B cell (primary cell): ENCODE data around the gene RBP2. TPM values are rescaled to one million over a fixed set of nuclear protein-coding genes. Genes with fewer than 3 reads are reported as not detected.

Experiments used
- ATAC-seq: fragments of 200-7000 bp; cut with Tn5 transposase; one replicate; pipeline ENCODE4 v1.10.0; 2021; ENCODE audit warnings: low read depth, mild to moderate bottlenecking, moderate number of reproducible peaks, moderate library complexity
- CTCF ChIA-PET: fragments of 350-600 bp; sonication (Branson Sonifier 250); formaldehyde crosslinking; loops from one replicate; lab custom pipeline; 2021; ENCODE audit warnings: antibody characterized with exemption, inconsistent platforms; lab: Charles Lee
- POLR2A ChIA-PET: fragments of 350-600 bp; sonication (Branson Sonifier 250); formaldehyde crosslinking; loops from one replicate; lab custom pipeline; 2021; ENCODE audit warnings: antibody characterized with exemption; lab: Charles Lee
- DNase-seq: peaks from one replicate; pipeline ENCODE4 v3.0.0; 2013
- H2AFZ ChIP-seq: 2 replicates; pipeline ENCODE4 v1.6.1; 2012; ENCODE audit warnings: mild to moderate bottlenecking, low read depth, low read length; ENCODE audit not compliant: insufficient read depth, poor library complexity, severe bottlenecking
- H3K27ac ChIP-seq, 2 donors: 1 replicate in 1 of 2; 2 replicates in 1 of 2; pipeline ENCODE4 v1.5.1; 2012 to 2013; ENCODE audit warnings: low read length in 2 of 2, mild to moderate bottlenecking in 2 of 2, moderate library complexity in 1 of 2
- H3K27me3 ChIP-seq, 4 experiments: fragments of 200-600 bp in 1 of 4; sonication (generic) in 1 of 4; replicated peaks in 1 of 4; 1 replicate in 2 of 4; 2 replicates in 2 of 4; pipeline versions ENCODE4 v1.6.1 to v1.7.0; 2013 to 2016; ENCODE audit warnings: low read length in 3 of 4, mild to moderate bottlenecking in 2 of 4, mixed read lengths in 1 of 4, moderate library complexity in 1 of 4; ENCODE audit not compliant: insufficient read depth in 4 of 4, control insufficient read depth in 3 of 4; ENCODE audit errors: control extremely low read depth in 1 of 4
- H3K36me3 ChIP-seq, 2 experiments: replicated peaks in 1 of 2; 1 replicate in 1 of 2; 2 replicates in 1 of 2; pipeline versions ENCODE4 v1.6.1 to v1.7.1; 2013; ENCODE audit warnings: low read length in 1 of 2; ENCODE audit not compliant: insufficient read depth in 2 of 2, control insufficient read depth in 1 of 2; ENCODE audit errors: control extremely low read depth in 1 of 2, extremely low read depth in 1 of 2
- H3K4me1 ChIP-seq, 2 donors: fragments of 200-600 bp in 1 of 2; sonication (generic) in 1 of 2; 1 replicate in 1 of 2; 2 replicates in 1 of 2; pipeline versions ENCODE4 v1.5.1 to v1.6.1; 2013 to 2017; ENCODE audit warnings: low read length in 2 of 2; ENCODE audit not compliant: control insufficient read depth in 2 of 2, insufficient read depth in 2 of 2
- H3K4me2 ChIP-seq: replicated peaks from 2 replicates; pipeline ENCODE3; 2012; ENCODE audit warnings: mild to moderate bottlenecking, low read depth, low read length; ENCODE audit not compliant: poor library complexity, severe bottlenecking
- H3K4me3 ChIP-seq, 5 experiments: fragments of 200-600 bp in 1 of 5; sonication (generic) in 1 of 5; 1 replicate in 3 of 5; 2 replicates in 2 of 5; pipeline versions ENCODE4 v1.5.1 to v1.7.0; 2011 to 2016; ENCODE audit warnings: low read length in 4 of 5, mild to moderate bottlenecking in 4 of 5, low read depth in 2 of 5, control low read depth in 1 of 5, moderate library complexity in 1 of 5; ENCODE audit not compliant: insufficient read depth in 1 of 5; ENCODE audit errors: control extremely low read depth in 1 of 5, extremely low read depth in 1 of 5
- H3K79me2 ChIP-seq: fragments of 200-600 bp; sonication (generic); one replicate; pipeline ENCODE4 v1.6.0; 2016; ENCODE audit warnings: low read length; ENCODE audit not compliant: control insufficient read depth, insufficient read depth
- H3K9ac ChIP-seq: fragments of 200-600 bp; sonication (generic); 2 replicates; pipeline ENCODE4 v1.6.1; 2017; ENCODE audit warnings: mild to moderate bottlenecking, low read length, moderate library complexity
- H3K9me3 ChIP-seq, 3 donors: one replicate each; pipeline versions ENCODE4 v1.6.1 to v1.7.1; 2013; ENCODE audit warnings: low read length in 2 of 3; ENCODE audit not compliant: control insufficient read depth in 2 of 3, insufficient read depth in 1 of 3; ENCODE audit errors: control extremely low read depth in 1 of 3
- H4K20me1 ChIP-seq: 2 replicates; pipeline ENCODE4 v1.6.0; 2012; ENCODE audit warnings: mild to moderate bottlenecking, low read length; ENCODE audit not compliant: insufficient read depth, control insufficient read depth, poor library complexity, severe bottlenecking
- H3K27ac Mint-ChIP-seq: one replicate; pipeline ENCODE4 v1.8.0; 2021; ENCODE audit warnings: mixed read lengths
- H3K27me3 Mint-ChIP-seq: one replicate; pipeline ENCODE4 v1.8.0; 2021; ENCODE audit warnings: mixed read lengths
- H3K4me1 Mint-ChIP-seq: one replicate; pipeline ENCODE4 v1.8.0; 2021; ENCODE audit warnings: mixed read lengths
- H3K4me3 Mint-ChIP-seq: one replicate; pipeline ENCODE4 v1.8.0; 2021; ENCODE audit warnings: mixed read lengths
- H3K9me3 Mint-ChIP-seq: one replicate; pipeline ENCODE4 v1.8.0; 2022; ENCODE audit warnings: mixed read lengths; ENCODE audit not compliant: insufficient read depth
- CTCF ChIP-seq: fragments of 200-600 bp; IDR thresholded peaks from one replicate; pipeline ENCODE4 v1.8.0; 2022; ENCODE audit warnings: antibody characterized with exemption, mild to moderate bottlenecking
- EZH2 ChIP-seq: IDR thresholded peaks from 2 replicates; pipeline ENCODE4 v1.6.1; 2012; ENCODE audit warnings: borderline replicate concordance, low read depth, mild to moderate bottlenecking, moderate library complexity, low read length; ENCODE audit not compliant: insufficient read depth, poor library complexity, severe bottlenecking
- WGBS: methylation state at CpG from one replicate; pipeline ENCODE4 v1.1.5; 2013; ENCODE audit warnings: missing lambda C conversion rate; ENCODE audit not compliant: insufficient coverage; 5-methylcytosine and 5-hydroxymethylcytosine counted together
- intact Hi-C: fragments of 100-400 bp; cut with micrococcal nuclease; formaldehyde crosslinking; loops from one replicate; pipeline ENCODE4 v1.10.0; 2022
- polyA plus RNA-seq: library from polyadenylated mRNA; depleted of rRNA; stranded (reverse); fragments of >200 nt; gene quantifications from 2 replicates; pipeline ENCODE4 v1.2.3, GENCODE V29; 2012
- total RNA-seq, 2 donors: library from RNA; stranded (reverse); fragments of 120-200 nt in 1 of 2; gene quantifications; 1 replicate in 1 of 2; 2 replicates in 1 of 2; pipeline versions ENCODE4 v1.2.3 to v1.2.4, GENCODE V29; 2013 to 2022

Gene RBP2
- total and polyA plus RNA-seq, 2 donors (not counting 1 experiment from before 2014, with no cell fraction given) = not detected

- no peaks in the 10 kb centered on the region for H3K36me3 ChIP-seq
- Mint-ChIP-seq H3K27ac (no peak overlapping the region), H3K27me3 (no peaks in the 10 kb centered on the region), H3K9me3 (no peaks in the 10 kb centered on the region), H3K4me3 (no peak overlapping the region), H3K4me1 (no peaks in the 10 kb centered on the region)
- ChIA-PET CTCF (no interaction called here), POLR2A (no interaction called here)
- TF ChIP-seq EZH2 (no peak), CTCF (no peak)
- no peak overlapping the region for H3K4me2 ChIP-seq
- intact Hi-C loops = no loop called here
- WGBS = 94% methylated on average over 2 of the region's 2 CpGs
- no peaks in the 10 kb centered on the region for H4K20me1 ChIP-seq
- DNase-seq (no peak), ATAC-seq (no peak)
- H3K27me3 ChIP-seq = no peaks in the 10 kb centered on the region
- H3K27ac ChIP-seq = no peak overlapping the region
- H3K9ac ChIP-seq = no peak overlapping the region
- no peak overlapping the region for H3K4me3 ChIP-seq
- H2AFZ ChIP-seq = no peak overlapping the region
- H3K4me1 ChIP-seq = no peaks in the 10 kb centered on the region
- no peaks in the 10 kb centered on the region for H3K79me2 ChIP-seq
- no peaks in the 10 kb centered on the region for H3K9me3 ChIP-seq
Observed at GRCh38 chr3:139460529-139460928, 15.8 kb downstream of the RBP2 start.

GRCh38 chr3:139460076-139460475 is 16.2 kb downstream of the RBP2 start:
- no peaks in the 10 kb centered on the region for H3K9me3 Mint-ChIP-seq
- H3K4me1 ChIP-seq = no peaks in the 10 kb centered on the region
- no peak overlapping the region for H3K9ac ChIP-seq
- ChIA-PET CTCF (no interaction called here), POLR2A (no interaction called here)
- DNase-seq (no peak), ATAC-seq (no peak)
- no peak overlapping the region for H3K27ac Mint-ChIP-seq
- no peak overlapping the region for H3K4me2 ChIP-seq
- no peaks in the 10 kb centered on the region for H3K4me1 Mint-ChIP-seq
- no peaks in the 10 kb centered on the region for H3K9me3 ChIP-seq
- TF ChIP-seq EZH2 (no peak), CTCF (no peak)
- H2AFZ ChIP-seq = no peak overlapping the region
- H3K27me3 ChIP-seq = no peaks in the 10 kb centered on the region
- H3K79me2 ChIP-seq = no peaks in the 10 kb centered on the region
- intact Hi-C loops = no loop called here
- H3K27me3 Mint-ChIP-seq = no peaks in the 10 kb centered on the region
- no peak overlapping the region for H3K4me3 ChIP-seq
- no peaks in the 10 kb centered on the region for H4K20me1 ChIP-seq
- no peak overlapping the region for H3K27ac ChIP-seq
- no peaks in the 10 kb centered on the region for H3K36me3 ChIP-seq
- H3K4me3 Mint-ChIP-seq = no peak overlapping the region
